Left lung (tissue), 10 donors: Measurements from ENCODE around the gene S1PR2. TPM values are rescaled to one million over a fixed set of nuclear protein-coding genes. Genes with fewer than 3 reads are reported as not detected.
"Not testable (repeated sequence)": the region's sequence is repeated elsewhere in the genome, so short reads cannot be mapped to it uniquely, and the experiment has no call there.

Experiments
- ATAC-seq: fragments of 200-7000 bp; cut with Tn5 transposase; one replicate; pipeline ENCODE4 v1.9.1; 2020; ENCODE audit warnings: moderate library complexity
- DNase-seq, 4 donors: peaks; one replicate each; pipeline ENCODE4 v3.0.0-alpha.2; 2013 to 2020
- H3K27ac ChIP-seq, 2 donors: fragments of 200-600 bp; sonication (generic) in 1 of 2; one replicate each; pipeline versions ENCODE4 v1.5.0 to v1.8.0; 2020 to 2021
- H3K27me3 ChIP-seq, 2 donors: fragments of 200-600 bp; sonication (generic) in 1 of 2; one replicate each; pipeline versions ENCODE4 v1.5.0 to v1.8.0; 2020 to 2021
- H3K36me3 ChIP-seq, 2 donors: fragments of 200-600 bp; sonication (generic) in 1 of 2; one replicate each; pipeline versions ENCODE4 v1.5.0 to v1.8.0; 2020 to 2021
- H3K4me1 ChIP-seq, 2 donors: fragments of 200-600 bp; one replicate each; pipeline ENCODE4 v1.8.0; 2021
- H3K4me3 ChIP-seq, 2 donors: fragments of 200-600 bp; sonication (generic) in 1 of 2; one replicate each; pipeline versions ENCODE4 v1.5.0 to v1.8.0; 2020 to 2021; ENCODE audit warnings: mild to moderate bottlenecking in 1 of 2
- H3K9me3 ChIP-seq, 2 donors: fragments of 200-600 bp; sonication (generic) in 1 of 2; one replicate each; pipeline versions ENCODE4 v1.5.0 to v1.8.0; 2020 to 2021
- intact Hi-C, 2 donors: fragments of 100-400 bp; cut with DNase I; formaldehyde crosslinking; loops; one replicate each; pipeline versions ENCODE4 v1.11.2 to v1.14.2; 2022
- polyA plus RNA-seq, 6 donors: library from polyadenylated mRNA; unstranded; fragments of 120-200 nt; gene quantifications; one replicate each; pipeline ENCODE4 v1.2.1, GENCODE V29; 2013; ENCODE audit not compliant: insufficient read length in 6 of 6
- total RNA-seq, 2 donors: library from RNA; stranded (reverse); fragmentation: NEBNext Ultra II Directional; extraction: Animal tissue kit (Norgen Biotek cat#: 25700); gene quantifications; one replicate each; pipeline ENCODE4 v1.2.1, GENCODE V29; 2021
- TF ChIP-seq, protein P1 (sequence below), 2 donors: fragments of 200-600 bp; sonication (generic) in 1 of 2; IDR thresholded peaks; one replicate each; pipeline versions ENCODE4 v1.5.0 to v1.8.0; 2021; ENCODE audit warnings: antibody characterized with exemption in 2 of 2
- donor health status: DM: no; HTN: yes; CAD: no.
- donor health status: DM: no; HTN: no; CAD: no.

S1PR2 gene
- total and polyA plus RNA-seq, 8 donors, result 25.6 to 47.6 (median 41.4) TPM

DNA sequence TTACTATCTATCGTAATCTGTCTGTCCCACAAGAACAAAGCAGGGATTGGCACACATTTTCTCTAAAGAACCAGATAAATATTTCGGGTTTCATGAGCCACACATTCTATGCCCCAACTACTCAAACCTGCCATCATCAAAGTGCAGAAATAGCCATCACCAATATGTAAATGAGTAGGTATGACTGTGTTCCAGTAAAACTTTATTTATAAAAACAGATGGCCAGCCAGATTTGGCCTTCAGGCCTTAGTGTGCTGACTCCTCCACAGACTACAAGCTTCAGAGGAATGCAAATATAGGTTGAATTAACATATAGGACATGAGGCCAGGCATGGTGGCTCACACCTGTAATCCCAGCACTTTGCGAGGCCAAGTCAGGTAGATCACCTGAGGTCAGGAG lies 27.4 kb downstream of the S1PR2 start:
- peaks cover 0 to 5% of the 10 kb centered on the region in 2 donors for H3K9me3 ChIP-seq
- H3K27ac ChIP-seq, result no peak overlapping the region
- TF ChIP-seq, protein P1, sequence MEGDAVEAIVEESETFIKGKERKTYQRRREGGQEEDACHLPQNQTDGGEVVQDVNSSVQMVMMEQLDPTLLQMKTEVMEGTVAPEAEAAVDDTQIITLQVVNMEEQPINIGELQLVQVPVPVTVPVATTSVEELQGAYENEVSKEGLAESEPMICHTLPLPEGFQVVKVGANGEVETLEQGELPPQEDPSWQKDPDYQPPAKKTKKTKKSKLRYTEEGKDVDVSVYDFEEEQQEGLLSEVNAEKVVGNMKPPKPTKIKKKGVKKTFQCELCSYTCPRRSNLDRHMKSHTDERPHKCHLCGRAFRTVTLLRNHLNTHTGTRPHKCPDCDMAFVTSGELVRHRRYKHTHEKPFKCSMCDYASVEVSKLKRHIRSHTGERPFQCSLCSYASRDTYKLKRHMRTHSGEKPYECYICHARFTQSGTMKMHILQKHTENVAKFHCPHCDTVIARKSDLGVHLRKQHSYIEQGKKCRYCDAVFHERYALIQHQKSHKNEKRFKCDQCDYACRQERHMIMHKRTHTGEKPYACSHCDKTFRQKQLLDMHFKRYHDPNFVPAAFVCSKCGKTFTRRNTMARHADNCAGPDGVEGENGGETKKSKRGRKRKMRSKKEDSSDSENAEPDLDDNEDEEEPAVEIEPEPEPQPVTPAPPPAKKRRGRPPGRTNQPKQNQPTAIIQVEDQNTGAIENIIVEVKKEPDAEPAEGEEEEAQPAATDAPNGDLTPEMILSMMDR (IDR thresholded peaks at IDR 0.05), result no peak
- no peak for DNase-seq
- H3K36me3 ChIP-seq, result no peaks in the 10 kb centered on the region
- intact Hi-C loops, result no loop called here
- ATAC-seq, result no peak
- H3K27me3 ChIP-seq, result no peaks in the 10 kb centered on the region
- H3K4me3 ChIP-seq, result no peak overlapping the region
- peaks cover 0 to 10% of the 10 kb centered on the region in 2 donors for H3K4me1 ChIP-seq

DNA sequence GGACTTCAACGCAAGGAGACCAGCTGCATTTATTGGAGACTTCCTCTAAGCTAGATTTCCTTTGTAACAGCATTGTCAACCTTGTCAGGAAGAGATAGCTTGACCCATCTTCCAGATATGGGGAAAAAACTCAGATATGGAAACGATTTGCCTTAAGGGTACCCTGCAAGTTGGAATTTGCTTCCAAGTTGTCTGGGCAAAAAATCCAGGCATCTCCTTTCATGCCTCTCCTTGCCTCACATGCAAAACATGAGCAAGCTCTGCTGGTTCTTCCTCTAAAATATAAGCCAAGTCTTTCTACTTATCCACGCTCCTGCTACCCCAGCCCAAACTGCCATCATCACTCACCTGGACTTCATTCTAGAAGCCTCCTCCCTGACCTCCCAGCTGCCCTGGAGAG lies 30.0 kb downstream of the S1PR2 start:
- Histone ChIP-seq H3K4me1 (peaks cover 0 to 20% of the 10 kb centered on the region in 2 donors), H3K4me3 (no peak overlapping the region), H3K9me3 (no peaks in the 10 kb centered on the region), H3K27ac (no peak overlapping the region), H3K27me3 (no peaks in the 10 kb centered on the region), H3K36me3 (no peaks in the 10 kb centered on the region)
- intact Hi-C loops, result no loop called here
- TF ChIP-seq, protein P1 (IDR thresholded peaks at IDR 0.05), result no peak
- ATAC-seq (no peak), DNase-seq (no peak)

DNA sequence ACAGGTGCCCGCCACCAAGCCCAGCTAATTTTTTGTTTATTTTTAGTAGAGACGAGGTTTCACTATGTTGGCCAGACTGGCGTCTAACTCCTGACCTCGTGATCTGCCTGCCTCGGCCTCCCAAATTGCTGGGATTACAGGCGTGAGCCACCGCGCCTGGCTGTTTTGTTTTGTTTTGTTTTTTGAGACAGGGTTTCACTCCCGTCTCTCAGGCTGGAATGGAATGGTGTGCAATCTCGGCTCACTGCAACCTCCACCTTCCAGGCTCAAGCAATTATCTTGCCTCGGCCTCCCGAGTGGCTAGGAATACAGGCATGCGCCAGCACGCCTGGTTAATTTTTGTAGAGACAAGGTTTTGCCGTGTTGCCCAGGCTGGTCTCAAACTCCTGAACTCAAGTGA lies 31.0 kb downstream of the S1PR2 start:
- H3K27me3 ChIP-seq, H3K27ac ChIP-seq, DNase-seq, H3K36me3 ChIP-seq, intact Hi-C loops, H3K4me3 ChIP-seq, H3K9me3 ChIP-seq, ATAC-seq: not testable (repeated sequence)
- H3K4me1 ChIP-seq, result peaks cover 0 to 22% of the 10 kb centered on the region in 2 donors

DNA sequence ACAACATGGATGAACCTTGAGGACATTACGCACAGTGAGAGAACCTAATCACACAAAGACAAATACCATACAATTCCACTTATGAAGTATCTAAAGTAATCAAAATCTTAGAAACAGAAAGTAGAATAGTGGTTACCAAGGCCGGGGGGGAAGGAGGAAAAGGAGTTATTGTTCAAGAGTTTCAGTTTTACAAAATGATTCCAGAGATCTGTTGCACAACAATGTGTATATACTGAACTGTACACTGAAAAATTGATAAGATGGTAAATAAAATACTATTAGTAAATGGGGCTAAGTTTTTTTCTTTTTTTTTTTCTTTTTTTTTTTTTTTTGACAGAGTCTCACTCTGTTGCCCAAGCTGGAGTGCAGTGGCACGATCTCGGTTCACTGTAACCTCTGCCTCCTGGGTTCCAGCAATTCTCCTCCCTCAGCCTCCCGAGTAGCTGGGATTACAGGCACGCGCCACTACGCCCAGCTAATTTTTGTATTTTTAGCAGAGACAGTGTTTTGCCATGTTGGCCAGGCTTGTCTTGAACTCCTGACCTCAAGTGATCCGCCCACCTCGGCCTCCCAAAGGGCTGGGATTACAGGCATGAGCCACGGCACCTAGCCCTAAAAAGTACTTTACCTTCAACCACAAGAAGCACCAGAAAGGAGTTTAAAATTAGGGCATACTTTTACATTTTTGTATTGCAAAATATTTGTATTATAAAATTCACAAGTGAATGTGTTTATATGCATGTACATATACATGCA lies 32.1 kb downstream of the S1PR2 start:
- Histone ChIP-seq H3K27ac (peak overlapping the region; percentile 33 to 67), H3K4me1 (peaks cover 0 to 24% of the 10 kb centered on the region in 2 donors)
- ATAC-seq, H3K9me3 ChIP-seq, DNase-seq, H3K36me3 ChIP-seq, H3K4me3 ChIP-seq, H3K27me3 ChIP-seq, intact Hi-C loops: not testable (repeated sequence)

DNA sequence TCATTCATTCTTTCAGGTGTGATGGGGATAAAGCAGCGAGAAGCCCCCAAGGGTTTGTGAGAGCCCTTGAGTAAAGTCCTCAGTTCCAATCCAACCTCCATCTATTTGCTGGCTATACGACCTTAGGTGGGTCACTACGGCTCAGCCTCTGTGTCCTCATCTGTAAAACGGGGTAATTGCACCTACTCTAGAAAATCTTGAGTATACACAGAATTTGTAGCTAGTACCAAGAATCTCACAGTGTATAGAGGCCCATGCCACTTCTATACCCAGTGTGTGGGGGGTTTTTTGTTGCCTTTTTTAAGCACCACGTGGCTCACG lies 36.0 kb downstream of the S1PR2 start:
- peaks cover 0 to 5% of the 10 kb centered on the region in 2 donors for H3K36me3 ChIP-seq
- TF ChIP-seq, protein P1 (IDR thresholded peaks at IDR 0.05), result no peak
- H3K4me3 ChIP-seq, result peak overlapping the region; percentile 73 to 94
- DNase-seq (no peak), ATAC-seq (no peak)
- H3K27me3 ChIP-seq, result no peaks in the 10 kb centered on the region
- H3K4me1 ChIP-seq, result peaks cover 18 to 57% of the 10 kb centered on the region in 2 donors
- H3K27ac ChIP-seq, result peak overlapping the region; percentile 73 to 84
- H3K9me3 ChIP-seq, result no peaks in the 10 kb centered on the region
- intact Hi-C loops, result no loop called here

DNA sequence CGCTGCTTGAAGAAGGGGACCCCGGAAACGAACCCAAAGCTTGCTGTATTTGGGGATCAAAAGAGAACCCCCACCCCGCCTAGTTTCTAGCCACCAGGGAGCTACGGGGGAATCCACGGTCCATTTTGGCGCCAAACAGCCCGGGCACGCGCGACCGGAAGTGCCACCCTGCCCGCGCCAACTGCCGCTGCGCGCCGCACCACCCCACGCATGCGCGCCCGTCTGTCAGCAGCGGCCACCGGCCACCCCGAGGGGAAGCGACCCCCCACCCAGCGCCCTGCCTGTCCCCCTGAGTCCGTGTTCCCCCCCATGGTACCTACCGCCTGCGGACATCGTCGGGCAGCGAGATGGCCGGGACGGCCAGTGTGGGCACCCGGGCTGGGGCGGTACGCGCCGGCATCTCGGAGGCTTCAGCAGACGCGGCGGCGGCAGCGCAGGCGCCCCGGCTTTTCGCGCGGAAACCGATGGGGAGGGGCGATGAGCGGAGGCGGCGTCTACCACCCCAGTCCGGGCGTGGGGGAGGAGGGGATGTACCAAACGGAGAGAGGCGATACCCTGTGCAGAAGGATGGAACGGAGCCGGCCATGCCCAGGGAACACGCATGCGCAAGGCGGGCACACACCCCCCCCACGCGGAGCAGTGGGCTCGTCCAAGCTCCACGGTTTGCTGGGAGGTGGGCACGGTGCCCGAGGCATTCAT lies 36.5 kb downstream of the S1PR2 start, which contains the start of gene DNMT1:
Gene DNMT1, minus strand, starts transcription at position 454 of the 699 bp plus-strand sequence. Its CDS starts 54 bp downstream, at position 400.
- H3K4me3 ChIP-seq, result peak within 1 kb of the TSS; percentile 73 to 94
- intact Hi-C loops, result no loop called here
- ATAC-seq (peak; percentile 98), DNase-seq (peak; percentile 94 to 97 (median 96))
- H3K9me3 ChIP-seq, result no peaks in the 10 kb centered on the region
- peaks cover 18 to 57% of the 10 kb centered on the region in 2 donors for H3K4me1 ChIP-seq
- H3K27me3 ChIP-seq, result no peaks in the 10 kb centered on the region
- TF ChIP-seq, protein P1 (IDR thresholded peaks at IDR 0.05), result no peak
- peaks cover 0 to 10% of the 10 kb centered on the region in 2 donors for H3K36me3 ChIP-seq
- peak within 1 kb of the TSS; percentile 73 to 84 for H3K27ac ChIP-seq
